ENCODE results near the gene HLF. TPM values are rescaled to one million over a fixed set of nuclear protein-coding genes. Genes with fewer than 3 reads are reported as not detected.

The HLF gene
- total and polyA plus RNA-seq, 2 experiments from 2014 or later = 0.09 TPM; not detected in 1

GRCh38 chr17:55272711-55273578, 8.2 kb downstream of the HLF start:
- H3F3A ChIP-seq (ENCODE audit: insufficient read depth) = no peaks in the 10 kb centered on the region
- WGBS, 2 experiments (ENCODE audit: low coverage in 1 of 2, low lambda C conversion rate in 2 of 2, missing lambda C conversion rate in 2 of 2) = 44% methylated on average over 13 of the region's 13 CpGs
- peak overlapping the region; percentile 20 for H3K4me2 ChIP-seq (ENCODE audit: unreplicated experiment)
- H3K27ac ChIP-seq = no peak overlapping the region
- peaks cover 16% of the 10 kb centered on the region for H3K27me3 ChIP-seq (replicated peaks; ENCODE audit: insufficient read depth)
- TF ChIP-seq EZH2phosphoT487 (IDR thresholded peaks at IDR 0.05; ENCODE audit: insufficient read depth, low read depth) = no peak
- TF ChIP-seq EZH2 (IDR thresholded peaks at IDR 0.05; ENCODE audit: insufficient read depth, poor library complexity, severe bottlenecking) = no peak
- no peaks in the 10 kb centered on the region for H3K9me3 ChIP-seq (ENCODE audit: low read depth)
- H3K79me2 ChIP-seq (ENCODE audit: insufficient read depth) = no peaks in the 10 kb centered on the region
- no peaks in the 10 kb centered on the region for H3K9me2 ChIP-seq (ENCODE audit: insufficient read depth)
- no peak overlapping the region for H3K9ac ChIP-seq
- no peaks in the 10 kb centered on the region for H4K20me1 ChIP-seq (ENCODE audit: insufficient read depth)
- no peak for DNase-seq
- peaks cover 7% of the 10 kb centered on the region for H3K4me1 ChIP-seq (ENCODE audit: insufficient read depth)
- in situ Hi-C loops (cut with MboI) = no loop called here
- H3K4me3 ChIP-seq = no peak overlapping the region
- H3K36me3 ChIP-seq (ENCODE audit: low read depth) = no peaks in the 10 kb centered on the region
- no peak overlapping the region for H2AFZ ChIP-seq

GRCh38 chr17:55273579-55274354, 9.0 kb downstream of the HLF start:
- H3K79me2 ChIP-seq (ENCODE audit: insufficient read depth) = no peaks in the 10 kb centered on the region
- in situ Hi-C loops (cut with MboI) = no loop called here
- peaks cover 15% of the 10 kb centered on the region; the same call in 1 of the 2 replicates for H3K27me3 ChIP-seq (replicated peaks; ENCODE audit: insufficient read depth)
- H3K4me3 ChIP-seq = no peak overlapping the region
- peak overlapping the region; percentile 20 for H3K4me2 ChIP-seq (ENCODE audit: unreplicated experiment)
- H3K4me1 ChIP-seq (ENCODE audit: insufficient read depth) = peaks cover 7% of the 10 kb centered on the region
- no peak overlapping the region for H3K9ac ChIP-seq
- no peaks in the 10 kb centered on the region for H3K9me3 ChIP-seq (ENCODE audit: low read depth)
- 8 to 9% methylated on average over 7 of the region's 7 CpGs for WGBS, 2 experiments (ENCODE audit: low coverage in 1 of 2, low lambda C conversion rate in 2 of 2, missing lambda C conversion rate in 2 of 2)
- no peaks in the 10 kb centered on the region for H4K20me1 ChIP-seq (ENCODE audit: insufficient read depth)
- H3K27ac ChIP-seq = no peak overlapping the region
- peak; percentile 75 for DNase-seq
- TF ChIP-seq EZH2phosphoT487 (IDR thresholded peaks at IDR 0.05; ENCODE audit: insufficient read depth, low read depth) (no peak), EZH2 (IDR thresholded peaks at IDR 0.05; ENCODE audit: insufficient read depth, poor library complexity, severe bottlenecking) (no peak)
- no peaks in the 10 kb centered on the region for H3F3A ChIP-seq (ENCODE audit: insufficient read depth)
- no peaks in the 10 kb centered on the region for H3K9me2 ChIP-seq (ENCODE audit: insufficient read depth)
- H3K36me3 ChIP-seq (ENCODE audit: low read depth) = no peaks in the 10 kb centered on the region
- no peak overlapping the region for H2AFZ ChIP-seq

- Histone ChIP-seq H3K4me1 (ENCODE audit: insufficient read depth) (peaks cover 7% of the 10 kb centered on the region), H3K27me3 (replicated peaks; ENCODE audit: insufficient read depth) (peaks cover 15% of the 10 kb centered on the region; the same call in 1 of the 2 replicates), H3K36me3 (ENCODE audit: low read depth) (no peaks in the 10 kb centered on the region), H3K79me2 (ENCODE audit: insufficient read depth) (no peaks in the 10 kb centered on the region), H3K4me2 (ENCODE audit: unreplicated experiment) (no peak overlapping the region), H3F3A (ENCODE audit: insufficient read depth) (no peaks in the 10 kb centered on the region), H3K9ac (no peak overlapping the region), H4K20me1 (ENCODE audit: insufficient read depth) (no peaks in the 10 kb centered on the region), H3K27ac (no peak overlapping the region), H3K4me3 (no peak overlapping the region), H3K9me2 (ENCODE audit: insufficient read depth) (no peaks in the 10 kb centered on the region), H3K9me3 (ENCODE audit: low read depth) (no peaks in the 10 kb centered on the region), H2AFZ (no peak overlapping the region)
- no peak for DNase-seq
- in situ Hi-C loops (cut with MboI) = no loop called here
- 41% methylated on average over 7 of the region's 7 CpGs for WGBS, 2 experiments (ENCODE audit: low coverage in 1 of 2, low lambda C conversion rate in 2 of 2, missing lambda C conversion rate in 2 of 2)
- TF ChIP-seq EZH2phosphoT487 (IDR thresholded peaks at IDR 0.05; ENCODE audit: insufficient read depth, low read depth) (no peak), EZH2 (IDR thresholded peaks at IDR 0.05; ENCODE audit: insufficient read depth, poor library complexity, severe bottlenecking) (no peak)
Observed at GRCh38 chr17:55274355-55275255, 9.8 kb downstream of the HLF start.

Measured in GM23248 (cell line).